ENCODE data around the gene HIF1A. TPM values are rescaled to one million over a fixed set of nuclear protein-coding genes. Genes with fewer than 3 reads are reported as not detected.

Gene HIF1A
- total and polyA plus RNA-seq, 2 donors (not counting 1 experiment from before 2014, with no cell fraction given), result 44.2 to 261 TPM

DNA sequence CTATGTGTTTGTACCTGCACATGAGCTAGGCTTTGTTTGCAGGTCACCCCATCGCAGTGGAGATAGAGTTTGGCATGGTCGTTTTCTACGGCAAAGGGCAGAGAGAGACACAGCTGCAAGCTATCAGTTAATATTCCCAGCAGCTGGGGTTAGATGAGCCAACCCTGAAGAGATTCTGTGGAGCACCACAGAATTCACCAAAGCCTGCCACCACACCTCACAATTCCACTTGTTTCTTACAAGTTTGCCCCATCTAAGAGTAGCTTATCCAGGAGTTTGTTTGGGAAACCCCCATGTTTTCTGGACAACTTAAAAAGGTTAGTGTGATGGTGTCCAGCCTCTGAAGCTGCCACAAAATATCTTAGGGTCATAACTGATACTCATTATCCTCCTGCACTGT is 20.0 kb upstream of the HIF1A start:
- H3K36me3 ChIP-seq (replicated peaks in 1 of 2; ENCODE audit: control extremely low read depth in 1 of 2, control insufficient read depth in 1 of 2, extremely low read depth in 1 of 2, insufficient read depth in 2 of 2, low read length in 1 of 2), result no peaks in the 10 kb centered on the region
- ATAC-seq (ENCODE audit: low read depth), result no peak
- TF ChIP-seq CTCF (IDR thresholded peaks at IDR 0.05) (no peak), EZH2 (IDR thresholded peaks at IDR 0.05; ENCODE audit: borderline replicate concordance, insufficient read depth, low read depth, low read length, poor library complexity, severe bottlenecking) (no peak)
- peaks cover 17 to 30% of the 10 kb centered on the region in 2 donors for H3K4me1 ChIP-seq (ENCODE audit: control insufficient read depth in 2 of 2, insufficient read depth in 2 of 2, low read length in 2 of 2)
- no peaks in the 10 kb centered on the region for H4K20me1 ChIP-seq (ENCODE audit: control insufficient read depth, insufficient read depth, low read length, poor library complexity, severe bottlenecking)
- H3K4me2 ChIP-seq (replicated peaks; ENCODE audit: low read depth, low read length, poor library complexity, severe bottlenecking), result no peak overlapping the region
- POLR2A ChIA-PET, result no interaction called here
- no peak overlapping the region for H3K27ac Mint-ChIP-seq
- no peaks in the 10 kb centered on the region for H3K27me3 ChIP-seq (replicated peaks in 1 of 4; ENCODE audit: control extremely low read depth in 1 of 4, control insufficient read depth in 3 of 4, insufficient read depth in 4 of 4, low read length in 3 of 4)
- H3K4me3 Mint-ChIP-seq, result no peak overlapping the region
- H3K9me3 ChIP-seq (ENCODE audit: control extremely low read depth in 1 of 3, control insufficient read depth in 2 of 3, insufficient read depth in 1 of 3, low read length in 2 of 3), result peaks cover 0 to under 1% (median 0%) of the 10 kb centered on the region in 3 donors
- no peaks in the 10 kb centered on the region for H3K27me3 Mint-ChIP-seq
- no peaks in the 10 kb centered on the region for H3K9me3 Mint-ChIP-seq (ENCODE audit: insufficient read depth)
- 100% methylated on average over 1 of the region's 3 CpGs for WGBS (ENCODE audit: insufficient coverage)
- CTCF ChIA-PET, result interaction anchor here (0.9 kb wide), 1 partner anchor 19 kb away, joined by 3 read pairs; no protein-coding TSS in a partner anchor
- H3K27ac ChIP-seq (ENCODE audit: low read length in 2 of 2), result no peak overlapping the region
- H3K4me1 Mint-ChIP-seq, result peaks cover 8% of the 10 kb centered on the region
- H3K9ac ChIP-seq (ENCODE audit: low read length), result no peak overlapping the region
- H2AFZ ChIP-seq (ENCODE audit: insufficient read depth, low read depth, low read length, poor library complexity, severe bottlenecking), result no peak overlapping the region
- H3K4me3 ChIP-seq (ENCODE audit: control extremely low read depth in 1 of 5, extremely low read depth in 1 of 5, insufficient read depth in 1 of 5, low read depth in 2 of 5, low read length in 4 of 5), result no peak overlapping the region
- no peak for DNase-seq
- H3K79me2 ChIP-seq (ENCODE audit: control insufficient read depth, insufficient read depth, low read length), result no peaks in the 10 kb centered on the region
- intact Hi-C loops (cut with micrococcal nuclease), result no loop called here

DNA sequence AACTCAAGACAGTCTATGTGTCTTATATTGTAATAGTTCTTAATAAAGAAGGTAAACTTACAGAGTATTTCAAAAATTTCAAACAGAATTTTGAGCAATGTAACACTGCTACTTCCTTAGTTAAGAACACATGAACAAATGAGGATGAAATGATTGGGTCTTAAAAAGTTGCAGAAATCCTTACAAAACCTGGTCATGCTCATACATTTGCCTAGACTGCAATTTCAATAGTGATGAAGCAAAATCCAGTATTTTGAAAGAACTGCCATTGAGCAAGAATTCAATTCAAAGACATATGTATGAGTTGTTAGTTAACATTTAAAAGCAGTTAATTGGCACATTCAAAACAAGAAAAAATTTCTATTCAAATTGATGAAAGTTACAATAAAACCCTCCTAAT is 17.8 kb upstream of the HIF1A start:
- no peaks in the 10 kb centered on the region for H4K20me1 ChIP-seq (ENCODE audit: control insufficient read depth, insufficient read depth, low read length, poor library complexity, severe bottlenecking)
- no peak overlapping the region for H3K4me2 ChIP-seq (replicated peaks; ENCODE audit: low read depth, low read length, poor library complexity, severe bottlenecking)
- ChIA-PET CTCF (interaction anchor here (1.2 kb wide), 1 partner anchor 13 kb away, joined by 4 read pairs; no protein-coding TSS in a partner anchor), POLR2A (no interaction called here)
- intact Hi-C loops (cut with micrococcal nuclease), result no loop called here
- H3K4me1 Mint-ChIP-seq, result peaks cover 7% of the 10 kb centered on the region
- TF ChIP-seq EZH2 (IDR thresholded peaks at IDR 0.05; ENCODE audit: borderline replicate concordance, insufficient read depth, low read depth, low read length, poor library complexity, severe bottlenecking) (no peak), CTCF (IDR thresholded peaks at IDR 0.05) (no peak)
- no peaks in the 10 kb centered on the region for H3K27me3 Mint-ChIP-seq
- H3K9ac ChIP-seq (ENCODE audit: low read length), result no peak overlapping the region
- DNase-seq (no peak), ATAC-seq (ENCODE audit: low read depth) (no peak)
- no peak overlapping the region for H3K27ac Mint-ChIP-seq
- H3K9me3 ChIP-seq (ENCODE audit: control extremely low read depth in 1 of 3, control insufficient read depth in 2 of 3, insufficient read depth in 1 of 3, low read length in 2 of 3), result no peaks in the 10 kb centered on the region
- no peak overlapping the region for H3K4me3 Mint-ChIP-seq
- H3K79me2 ChIP-seq (ENCODE audit: control insufficient read depth, insufficient read depth, low read length), result no peaks in the 10 kb centered on the region
- peaks cover 0 to 8% of the 10 kb centered on the region in 2 donors for H3K4me1 ChIP-seq (ENCODE audit: control insufficient read depth in 2 of 2, insufficient read depth in 2 of 2, low read length in 2 of 2)
- H3K27me3 ChIP-seq (replicated peaks in 1 of 4; ENCODE audit: control extremely low read depth in 1 of 4, control insufficient read depth in 3 of 4, insufficient read depth in 4 of 4, low read length in 3 of 4), result no peaks in the 10 kb centered on the region
- no peaks in the 10 kb centered on the region for H3K36me3 ChIP-seq (replicated peaks in 1 of 2; ENCODE audit: control extremely low read depth in 1 of 2, control insufficient read depth in 1 of 2, extremely low read depth in 1 of 2, insufficient read depth in 2 of 2, low read length in 1 of 2)
- no peak overlapping the region for H3K4me3 ChIP-seq (ENCODE audit: control extremely low read depth in 1 of 5, extremely low read depth in 1 of 5, insufficient read depth in 1 of 5, low read depth in 2 of 5, low read length in 4 of 5)
- H2AFZ ChIP-seq (ENCODE audit: insufficient read depth, low read depth, low read length, poor library complexity, severe bottlenecking), result no peak overlapping the region
- H3K27ac ChIP-seq (ENCODE audit: low read length in 2 of 2), result no peak overlapping the region
- H3K9me3 Mint-ChIP-seq (ENCODE audit: insufficient read depth), result no peaks in the 10 kb centered on the region

All from B cell (primary cell).